OCI-LY1 (cell line): ENCODE data around the gene RNMT.

Experiments
- H2AFZ ChIP-seq: fragments of 200-600 bp; sonication (generic), shearing (Covaris generic); 2 replicates; pipeline ENCODE4 v1.6.0; 2014; ENCODE audit warnings: antibody characterized with exemption, mild to moderate bottlenecking, low read length
- H3F3A ChIP-seq: fragments of 200-600 bp; sonication (generic), shearing (Covaris generic); 2 replicates; pipeline ENCODE4 v1.6.0; 2014; ENCODE audit warnings: mild to moderate bottlenecking, antibody characterized with exemption, low read length, moderate library complexity; ENCODE audit not compliant: insufficient read depth
- H3K27ac ChIP-seq: fragments of 200-600 bp; sonication (generic); 2 replicates; pipeline ENCODE4 v1.5.1; 2014; ENCODE audit warnings: low read length, mixed run types, mild to moderate bottlenecking, low read depth; ENCODE audit not compliant: poor library complexity, severe bottlenecking
- H3K27me3 ChIP-seq: fragments of 200-600 bp; sonication (generic); 2 replicates; pipeline ENCODE4 v1.6.0; 2014; ENCODE audit warnings: antibody characterized with exemption, mild to moderate bottlenecking, low read length, moderate library complexity; ENCODE audit not compliant: insufficient read depth
- H3K36me3 ChIP-seq: fragments of 200-600 bp; sonication (generic); 2 replicates; pipeline ENCODE4 v1.6.1; 2014; ENCODE audit warnings: mild to moderate bottlenecking, antibody characterized with exemption, low read length, moderate library complexity, mixed read lengths; ENCODE audit not compliant: insufficient read depth
- H3K4me1 ChIP-seq: fragments of 200-600 bp; sonication (generic); 2 replicates; pipeline ENCODE4 v1.5.1; 2014; ENCODE audit warnings: mild to moderate bottlenecking, low read length, moderate library complexity; ENCODE audit not compliant: insufficient read depth, severe bottlenecking
- H3K4me2 ChIP-seq: fragments of 200-600 bp; sonication (generic), shearing (Covaris generic); 2 replicates; pipeline ENCODE4 v1.6.1; 2014; ENCODE audit warnings: low read length
- H3K4me3 ChIP-seq: fragments of 200-600 bp; sonication (generic); 2 replicates; pipeline ENCODE4 v1.5.1; 2014; ENCODE audit warnings: low read length, low read depth, mild to moderate bottlenecking, mixed read lengths; ENCODE audit not compliant: poor library complexity, severe bottlenecking
- H3K79me2 ChIP-seq: fragments of 200-600 bp; shearing (Covaris generic); 2 replicates; pipeline ENCODE4 v1.6.1; 2016; ENCODE audit warnings: mixed run types, low read length, mixed read lengths; ENCODE audit not compliant: insufficient read depth
- H3K9ac ChIP-seq: fragments of 200-600 bp; sonication (generic), shearing (Covaris generic); 2 replicates; pipeline ENCODE4 v1.6.1; 2014; ENCODE audit warnings: mild to moderate bottlenecking, low read length, mixed read lengths
- H3K9me2 ChIP-seq: fragments of 200-600 bp; sonication (generic), shearing (Covaris generic); 2 replicates; pipeline ENCODE4 v1.6.1; 2014; ENCODE audit warnings: low read depth, mild to moderate bottlenecking, low read length, mixed read lengths
- H3K9me3 ChIP-seq: fragments of 200-600 bp; shearing (Covaris generic); 2 replicates; pipeline ENCODE4 v1.6.1; 2014; ENCODE audit warnings: low read length, mixed read lengths
- H4K20me1 ChIP-seq: fragments of 200-600 bp; sonication (generic), shearing (Covaris generic); 2 replicates; pipeline ENCODE4 v1.6.0; 2016; ENCODE audit warnings: mild to moderate bottlenecking, low read length; ENCODE audit not compliant: insufficient read depth
- EZH2 ChIP-seq: fragments of 200-600 bp; sonication (generic), shearing (Covaris generic); IDR thresholded peaks from 2 replicates; pipeline ENCODE4 v1.8.0; 2017; ENCODE audit warnings: borderline replicate concordance, mixed run types, mild to moderate bottlenecking, antibody characterized with exemption, low read length, moderate library complexity, mixed read lengths
- TF ChIP-seq, protein P1 (sequence below): fragments of 200-600 bp; sonication (generic), shearing (Covaris generic); IDR thresholded peaks from 2 replicates; pipeline ENCODE4 v1.5.1; 2017; ENCODE audit warnings: mild to moderate bottlenecking, antibody characterized with exemption, low read length, moderate library complexity, mixed read lengths

Gene RNMT

DNA sequence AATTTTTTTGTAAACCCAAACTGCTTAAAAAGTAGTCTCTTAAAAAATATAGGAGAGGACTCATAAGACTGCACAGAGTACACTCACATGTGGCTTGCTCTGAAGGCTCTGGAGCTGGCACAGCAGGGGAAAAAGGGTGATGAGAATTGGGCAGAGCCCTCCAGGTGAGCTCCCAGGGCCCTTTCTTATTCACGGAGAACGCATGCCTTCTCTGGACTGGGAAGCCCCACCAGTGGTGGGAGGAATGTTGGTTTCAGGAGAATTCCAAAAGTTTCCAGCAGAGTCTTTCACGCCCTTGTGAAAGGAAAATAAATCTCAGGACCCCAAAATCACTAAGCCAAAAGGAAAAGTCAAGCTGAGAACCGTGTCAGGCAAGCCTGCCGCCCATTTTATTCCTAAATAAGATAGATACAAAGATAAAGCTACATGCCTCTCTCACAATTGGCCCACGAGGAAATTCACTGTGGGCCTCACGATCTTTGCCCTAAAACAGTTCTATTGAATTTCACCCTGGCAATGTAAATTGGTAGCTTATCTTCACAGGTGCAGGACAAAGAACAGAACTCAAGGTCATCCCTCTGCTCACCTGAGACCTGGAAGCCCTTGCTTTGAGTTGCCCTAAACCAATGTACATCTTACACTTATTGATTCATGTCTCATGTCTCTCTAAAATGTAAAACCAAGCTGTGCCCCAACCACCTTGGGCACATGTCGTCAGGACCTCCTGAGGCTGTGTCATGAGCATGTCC lies 82.0 kb downstream of the RNMT start:
- Histone ChIP-seq H3K79me2 (no peaks in the 10 kb centered on the region), H3K9me3 (no peaks in the 10 kb centered on the region), H3K9ac (no peak overlapping the region), H3F3A (no peaks in the 10 kb centered on the region), H3K27ac (no peak overlapping the region), H3K27me3 (peaks cover 6% of the 10 kb centered on the region; the same call in 1 of the 2 replicates), H3K4me2 (no peak overlapping the region), H4K20me1 (no peaks in the 10 kb centered on the region), H2AFZ (no peak overlapping the region), H3K36me3 (no peaks in the 10 kb centered on the region), H3K4me3 (no peak overlapping the region), H3K4me1 (no peaks in the 10 kb centered on the region), H3K9me2 (no peaks in the 10 kb centered on the region)
- TF ChIP-seq EZH2, result no peak
- TF ChIP-seq, protein P1, sequence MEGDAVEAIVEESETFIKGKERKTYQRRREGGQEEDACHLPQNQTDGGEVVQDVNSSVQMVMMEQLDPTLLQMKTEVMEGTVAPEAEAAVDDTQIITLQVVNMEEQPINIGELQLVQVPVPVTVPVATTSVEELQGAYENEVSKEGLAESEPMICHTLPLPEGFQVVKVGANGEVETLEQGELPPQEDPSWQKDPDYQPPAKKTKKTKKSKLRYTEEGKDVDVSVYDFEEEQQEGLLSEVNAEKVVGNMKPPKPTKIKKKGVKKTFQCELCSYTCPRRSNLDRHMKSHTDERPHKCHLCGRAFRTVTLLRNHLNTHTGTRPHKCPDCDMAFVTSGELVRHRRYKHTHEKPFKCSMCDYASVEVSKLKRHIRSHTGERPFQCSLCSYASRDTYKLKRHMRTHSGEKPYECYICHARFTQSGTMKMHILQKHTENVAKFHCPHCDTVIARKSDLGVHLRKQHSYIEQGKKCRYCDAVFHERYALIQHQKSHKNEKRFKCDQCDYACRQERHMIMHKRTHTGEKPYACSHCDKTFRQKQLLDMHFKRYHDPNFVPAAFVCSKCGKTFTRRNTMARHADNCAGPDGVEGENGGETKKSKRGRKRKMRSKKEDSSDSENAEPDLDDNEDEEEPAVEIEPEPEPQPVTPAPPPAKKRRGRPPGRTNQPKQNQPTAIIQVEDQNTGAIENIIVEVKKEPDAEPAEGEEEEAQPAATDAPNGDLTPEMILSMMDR, result no peak

DNA sequence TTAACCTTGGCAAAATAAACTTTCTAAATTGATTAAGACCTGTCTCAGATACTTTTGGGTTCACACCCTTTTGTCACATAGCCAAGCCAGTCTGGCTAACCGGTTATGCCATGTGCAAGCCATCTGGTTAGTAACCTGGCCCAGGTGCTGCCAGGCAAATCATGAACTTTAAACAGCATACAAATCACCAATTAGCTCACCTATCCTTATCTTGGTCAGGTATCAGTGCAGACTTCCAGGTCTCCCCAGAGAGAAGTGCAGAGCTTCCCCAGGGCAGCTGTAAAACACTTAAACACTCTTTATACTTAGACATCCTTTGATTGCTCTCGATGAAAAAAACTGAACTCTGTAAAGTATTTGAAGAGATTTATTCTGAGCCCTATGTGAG lies 82.6 kb downstream of the RNMT start:
- Histone ChIP-seq H4K20me1 (no peaks in the 10 kb centered on the region), H3K4me2 (no peak overlapping the region), H3K27ac (no peak overlapping the region), H2AFZ (no peak overlapping the region), H3K79me2 (no peaks in the 10 kb centered on the region), H3K9ac (no peak overlapping the region), H3K9me2 (no peaks in the 10 kb centered on the region), H3K27me3 (peaks cover 6% of the 10 kb centered on the region; the same call in 1 of the 2 replicates), H3F3A (no peaks in the 10 kb centered on the region), H3K4me1 (no peaks in the 10 kb centered on the region), H3K36me3 (no peaks in the 10 kb centered on the region), H3K9me3 (no peaks in the 10 kb centered on the region), H3K4me3 (no peak overlapping the region)
- no peak for TF ChIP-seq EZH2
- TF ChIP-seq, protein P1, result no peak

DNA sequence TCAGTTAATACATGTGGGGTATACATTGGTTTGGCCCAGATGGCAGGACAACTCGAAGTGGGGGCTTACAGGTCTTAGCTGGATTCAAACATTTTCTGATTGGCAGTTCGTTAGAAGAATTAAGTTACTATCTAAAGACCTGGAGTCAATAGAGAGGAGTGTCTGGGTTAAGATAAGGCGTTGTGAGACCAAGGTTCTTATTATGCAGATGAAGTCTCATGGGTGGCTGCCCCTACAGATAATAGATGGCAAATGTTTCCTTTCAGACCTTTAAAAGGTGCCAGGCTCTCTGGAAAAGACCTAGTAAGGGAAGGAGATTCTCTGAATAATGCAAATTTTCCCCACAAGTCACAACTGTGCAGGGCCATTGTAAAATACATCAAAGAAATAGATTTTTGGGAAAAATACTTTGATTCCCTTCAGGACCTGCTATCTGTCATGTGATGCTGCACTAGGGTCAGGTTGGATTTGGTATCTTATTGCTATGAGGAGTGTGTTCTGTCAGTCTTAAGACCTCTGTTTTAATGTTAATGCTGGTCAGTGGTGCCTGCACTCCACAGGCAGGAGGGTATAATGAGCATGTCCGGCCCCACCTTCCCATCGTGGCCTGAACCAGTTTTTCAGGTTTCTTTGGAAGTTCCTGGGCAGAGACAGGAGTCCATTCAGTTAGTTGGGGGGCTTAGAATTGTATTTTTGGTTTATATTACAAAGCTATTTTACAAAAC lies 83.2 kb downstream of the RNMT start:
- Histone ChIP-seq H3K4me2 (no peak overlapping the region), H2AFZ (no peak overlapping the region), H4K20me1 (no peaks in the 10 kb centered on the region), H3K27me3 (peaks cover 4% of the 10 kb centered on the region; the same call in 1 of the 2 replicates), H3K27ac (no peak overlapping the region), H3K4me1 (no peaks in the 10 kb centered on the region), H3K4me3 (no peak overlapping the region), H3K9me2 (no peaks in the 10 kb centered on the region), H3K79me2 (no peaks in the 10 kb centered on the region), H3K9me3 (no peaks in the 10 kb centered on the region), H3K36me3 (no peaks in the 10 kb centered on the region), H3K9ac (no peak overlapping the region), H3F3A (no peaks in the 10 kb centered on the region)
- TF ChIP-seq EZH2, result no peak
